OCI-LY1 (cell line): Measurements from ENCODE around the gene INTS2.

Experiments used
- H2AFZ ChIP-seq: fragments of 200-600 bp; sonication (generic), shearing (Covaris generic); 2 replicates; pipeline ENCODE4 v1.6.0; 2014; ENCODE audit warnings: antibody characterized with exemption, mild to moderate bottlenecking, low read length
- H3F3A ChIP-seq: fragments of 200-600 bp; sonication (generic), shearing (Covaris generic); 2 replicates; pipeline ENCODE4 v1.6.0; 2014; ENCODE audit warnings: mild to moderate bottlenecking, antibody characterized with exemption, low read length, moderate library complexity; ENCODE audit not compliant: insufficient read depth
- H3K27ac ChIP-seq: fragments of 200-600 bp; sonication (generic); 2 replicates; pipeline ENCODE4 v1.5.1; 2014; ENCODE audit warnings: low read length, mixed run types, mild to moderate bottlenecking, low read depth; ENCODE audit not compliant: poor library complexity, severe bottlenecking
- H3K27me3 ChIP-seq: fragments of 200-600 bp; sonication (generic); 2 replicates; pipeline ENCODE4 v1.6.0; 2014; ENCODE audit warnings: antibody characterized with exemption, mild to moderate bottlenecking, low read length, moderate library complexity; ENCODE audit not compliant: insufficient read depth
- H3K36me3 ChIP-seq: fragments of 200-600 bp; sonication (generic); 2 replicates; pipeline ENCODE4 v1.6.1; 2014; ENCODE audit warnings: mild to moderate bottlenecking, antibody characterized with exemption, low read length, moderate library complexity, mixed read lengths; ENCODE audit not compliant: insufficient read depth
- H3K4me1 ChIP-seq: fragments of 200-600 bp; sonication (generic); 2 replicates; pipeline ENCODE4 v1.5.1; 2014; ENCODE audit warnings: mild to moderate bottlenecking, low read length, moderate library complexity; ENCODE audit not compliant: insufficient read depth, severe bottlenecking
- H3K4me2 ChIP-seq: fragments of 200-600 bp; sonication (generic), shearing (Covaris generic); 2 replicates; pipeline ENCODE4 v1.6.1; 2014; ENCODE audit warnings: low read length
- H3K4me3 ChIP-seq: fragments of 200-600 bp; sonication (generic); 2 replicates; pipeline ENCODE4 v1.5.1; 2014; ENCODE audit warnings: low read length, low read depth, mild to moderate bottlenecking, mixed read lengths; ENCODE audit not compliant: poor library complexity, severe bottlenecking
- H3K79me2 ChIP-seq: fragments of 200-600 bp; shearing (Covaris generic); 2 replicates; pipeline ENCODE4 v1.6.1; 2016; ENCODE audit warnings: mixed run types, low read length, mixed read lengths; ENCODE audit not compliant: insufficient read depth
- H3K9ac ChIP-seq: fragments of 200-600 bp; sonication (generic), shearing (Covaris generic); 2 replicates; pipeline ENCODE4 v1.6.1; 2014; ENCODE audit warnings: mild to moderate bottlenecking, low read length, mixed read lengths
- H3K9me2 ChIP-seq: fragments of 200-600 bp; sonication (generic), shearing (Covaris generic); 2 replicates; pipeline ENCODE4 v1.6.1; 2014; ENCODE audit warnings: low read depth, mild to moderate bottlenecking, low read length, mixed read lengths
- H3K9me3 ChIP-seq: fragments of 200-600 bp; shearing (Covaris generic); 2 replicates; pipeline ENCODE4 v1.6.1; 2014; ENCODE audit warnings: low read length, mixed read lengths
- H4K20me1 ChIP-seq: fragments of 200-600 bp; sonication (generic), shearing (Covaris generic); 2 replicates; pipeline ENCODE4 v1.6.0; 2016; ENCODE audit warnings: mild to moderate bottlenecking, low read length; ENCODE audit not compliant: insufficient read depth
- EZH2 ChIP-seq: fragments of 200-600 bp; sonication (generic), shearing (Covaris generic); IDR thresholded peaks from 2 replicates; pipeline ENCODE4 v1.8.0; 2017; ENCODE audit warnings: borderline replicate concordance, mixed run types, mild to moderate bottlenecking, antibody characterized with exemption, low read length, moderate library complexity, mixed read lengths

The INTS2 gene

DNA sequence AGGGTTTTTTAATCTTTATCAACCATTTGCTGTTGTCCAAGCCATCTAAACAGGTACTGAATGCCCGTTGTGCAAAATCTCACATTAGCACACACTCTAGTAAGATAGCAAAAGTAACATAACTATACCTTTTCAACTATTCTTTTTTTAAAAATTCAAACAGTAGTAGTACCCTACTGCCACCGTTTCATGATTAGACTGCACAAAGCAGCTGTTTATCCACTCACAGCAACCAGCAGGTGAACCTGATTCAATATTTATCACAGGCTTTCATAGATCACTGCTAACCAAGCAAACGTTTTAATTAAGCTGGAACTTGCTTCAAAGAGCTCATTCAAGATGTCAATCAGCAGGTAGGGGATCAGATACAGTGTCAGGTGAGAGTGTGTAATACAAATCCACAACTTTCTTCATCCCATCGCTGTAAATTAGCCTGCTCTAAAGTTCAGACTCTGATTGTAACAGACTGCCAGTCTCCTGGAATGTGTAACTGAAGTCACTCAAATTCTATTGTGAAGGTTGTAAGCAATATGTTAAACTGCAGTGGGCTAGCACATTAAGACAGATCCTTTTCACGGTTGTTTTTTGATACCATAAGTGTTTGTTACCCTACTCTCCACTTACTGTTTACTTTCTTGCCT is 111.8 kb downstream of the INTS2 start:
- peak overlapping the region; percentile 21 for H3K4me2 ChIP-seq
- H2AFZ ChIP-seq: no peak overlapping the region
- TF ChIP-seq EZH2: no peak
- no peak overlapping the region for H3K4me3 ChIP-seq
- no peaks in the 10 kb centered on the region for H4K20me1 ChIP-seq
- peak overlapping the region; percentile 64 for H3K27ac ChIP-seq
- H3K4me1 ChIP-seq: peaks cover 21% of the 10 kb centered on the region
- H3F3A ChIP-seq: no peaks in the 10 kb centered on the region
- no peaks in the 10 kb centered on the region for H3K27me3 ChIP-seq
- peaks cover 50% of the 10 kb centered on the region for H3K36me3 ChIP-seq
- peak overlapping the region; percentile 41; the same call in 1 of the 2 replicates for H3K9ac ChIP-seq
- no peaks in the 10 kb centered on the region for H3K9me3 ChIP-seq
- no peaks in the 10 kb centered on the region for H3K9me2 ChIP-seq
- H3K79me2 ChIP-seq: no peaks in the 10 kb centered on the region
